GM18511 (cell line): ENCODE data around the gene CST3.
"Not testable (repeated sequence)": the region's sequence is repeated elsewhere in the genome, so short reads cannot be mapped to it uniquely, and the experiment has no call there.

Experiments
- ATAC-seq: cut with Tn5 transposase; IDR thresholded peaks from one replicate; pipeline ENCODE4 v1.9.1; 2021; ENCODE audit warnings: mild to moderate bottlenecking, moderate library complexity; ENCODE audit not compliant: unreplicated experiment

The CST3 gene

GRCh38 chr20:23629542-23630391 lies 8.0 kb downstream of the CST3 start:
- ATAC-seq = no peak

GRCh38 chr20:23629017-23629541 lies 8.7 kb downstream of the CST3 start:
- no peak for ATAC-seq

GRCh38 chr20:23628402-23629016 lies 9.2 kb downstream of the CST3 start:
- no peak for ATAC-seq

- ATAC-seq = no peak
Measured at GRCh38 chr20:23627501-23627900, 10.3 kb downstream of the CST3 start.

GRCh38 chr20:23626040-23626620 lies 11.6 kb downstream of the CST3 start:
- no peak for ATAC-seq

GRCh38 chr20:23625236-23625964 lies 12.4 kb downstream of the CST3 start:
- ATAC-seq = no peak

GRCh38 chr20:23624324-23624691 lies 13.4 kb downstream of the CST3 start:
- no peak for ATAC-seq

GRCh38 chr20:23623666-23624323 lies 14.0 kb downstream of the CST3 start:
- no peak for ATAC-seq

- peak; percentile 61 for ATAC-seq
Measured at GRCh38 chr20:23622839-23623343, 14.9 kb downstream of the CST3 start.

GRCh38 chr20:23622401-23622800 lies 15.4 kb downstream of the CST3 start:
- ATAC-seq = not testable (repeated sequence)

- not testable (repeated sequence) for ATAC-seq
Measured at GRCh38 chr20:23620670-23621386, 16.9 kb downstream of the CST3 start.

- no peak for ATAC-seq
Measured at GRCh38 chr20:23614163-23614562, 23.6 kb downstream of the CST3 start.

GRCh38 chr20:23613676-23614075 lies 24.1 kb downstream of the CST3 start:
- ATAC-seq = no peak

GRCh38 chr20:23612396-23612795 lies 25.4 kb downstream of the CST3 start:
- no peak for ATAC-seq

- ATAC-seq = no peak
Measured at GRCh38 chr20:23609486-23610109, 28.2 kb downstream of the CST3 start.

GRCh38 chr20:23608251-23608846 lies 29.4 kb downstream of the CST3 start:
- no peak for ATAC-seq

- no peak for ATAC-seq
Measured at GRCh38 chr20:23607497-23608245, 30.1 kb downstream of the CST3 start.

- ATAC-seq = peak; percentile 98
Measured at GRCh38 chr20:23606652-23607049, 31.1 kb downstream of the CST3 start.
